ENCODE data around the gene FDXR. TPM values are rescaled to one million over a fixed set of nuclear protein-coding genes. Genes with fewer than 3 reads are reported as not detected.

Gene FDXR
- total RNA-seq, 1 donor from 2014 or later = 4.3 TPM

Other genes with a start within 250 kb of the FDXR start
- not detected for gene CD300E, start 249.3 kb downstream of the FDXR start, total RNA-seq
- 3.3 TPM for gene CD300LF, start 160.1 kb downstream of the FDXR start, total RNA-seq
- gene RAB37, start 135.7 kb downstream of the FDXR start, total RNA-seq = 1.9 TPM
- 50.5 TPM for gene NHERF1, start 124.4 kb downstream of the FDXR start, total RNA-seq
- gene NAT9, start 96.6 kb downstream of the FDXR start, total RNA-seq = 30.2 TPM
- 1.6 TPM for gene GRIN2C, start 13.1 kb downstream of the FDXR start, total RNA-seq
- 0.51 TPM for gene FADS6, start 20.6 kb upstream of the FDXR start, total RNA-seq
- 2.9 TPM for gene USH1G, start 50.3 kb upstream of the FDXR start, total RNA-seq
- not detected for gene OTOP2, start 51.3 kb upstream of the FDXR start, total RNA-seq
- gene OTOP3, start 62.9 kb upstream of the FDXR start, total RNA-seq = 1.4 TPM
- 12.3 TPM for gene HID1, start 99.8 kb upstream of the FDXR start, total RNA-seq
- 11.4 TPM for gene CDR2L, start 114.6 kb upstream of the FDXR start, total RNA-seq
- 31.5 TPM for gene MRPL58, start 139.7 kb upstream of the FDXR start, total RNA-seq
- 299 TPM for gene ATP5PD, start 174.0 kb upstream of the FDXR start, total RNA-seq
- 19.8 TPM for gene KCTD2, start 174.2 kb upstream of the FDXR start, total RNA-seq
- 11.5 TPM for gene SLC16A5, start 215.0 kb upstream of the FDXR start, total RNA-seq
- gene ARMC7, start 237.0 kb upstream of the FDXR start, total RNA-seq = 3.5 TPM

Data from tongue (tissue), 1 donor.